ENCODE measurements around the gene ALS2. TPM values are rescaled to one million over a fixed set of nuclear protein-coding genes. Genes with fewer than 3 reads are reported as not detected.
"Not testable (repeated sequence)": the region's sequence is repeated elsewhere in the genome, so short reads cannot be mapped to it uniquely, and the experiment has no call there.

Gene ALS2
- total RNA-seq, 4 donors from 2014 or later, result 20.4 to 33.8 (median 29.2) TPM

- Histone ChIP-seq H3K4me3 (no peak overlapping the region), H3K4me1 (no peaks in the 10 kb centered on the region), H3K36me3 (no peaks in the 10 kb centered on the region), H3K27ac (no peak overlapping the region), H3K27me3 (no peaks in the 10 kb centered on the region), H3K9me3 (no peaks in the 10 kb centered on the region)
- no peak for DNase-seq
- no peak for TF ChIP-seq POLR2A (IDR thresholded peaks at IDR 0.05)
- TF ChIP-seq, protein P1, sequence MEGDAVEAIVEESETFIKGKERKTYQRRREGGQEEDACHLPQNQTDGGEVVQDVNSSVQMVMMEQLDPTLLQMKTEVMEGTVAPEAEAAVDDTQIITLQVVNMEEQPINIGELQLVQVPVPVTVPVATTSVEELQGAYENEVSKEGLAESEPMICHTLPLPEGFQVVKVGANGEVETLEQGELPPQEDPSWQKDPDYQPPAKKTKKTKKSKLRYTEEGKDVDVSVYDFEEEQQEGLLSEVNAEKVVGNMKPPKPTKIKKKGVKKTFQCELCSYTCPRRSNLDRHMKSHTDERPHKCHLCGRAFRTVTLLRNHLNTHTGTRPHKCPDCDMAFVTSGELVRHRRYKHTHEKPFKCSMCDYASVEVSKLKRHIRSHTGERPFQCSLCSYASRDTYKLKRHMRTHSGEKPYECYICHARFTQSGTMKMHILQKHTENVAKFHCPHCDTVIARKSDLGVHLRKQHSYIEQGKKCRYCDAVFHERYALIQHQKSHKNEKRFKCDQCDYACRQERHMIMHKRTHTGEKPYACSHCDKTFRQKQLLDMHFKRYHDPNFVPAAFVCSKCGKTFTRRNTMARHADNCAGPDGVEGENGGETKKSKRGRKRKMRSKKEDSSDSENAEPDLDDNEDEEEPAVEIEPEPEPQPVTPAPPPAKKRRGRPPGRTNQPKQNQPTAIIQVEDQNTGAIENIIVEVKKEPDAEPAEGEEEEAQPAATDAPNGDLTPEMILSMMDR (IDR thresholded peaks at IDR 0.05), result no peak
These were observed 39.8 kb upstream of the ALS2 start for GRCh38 chr2:201820383-201821007.

DNA sequence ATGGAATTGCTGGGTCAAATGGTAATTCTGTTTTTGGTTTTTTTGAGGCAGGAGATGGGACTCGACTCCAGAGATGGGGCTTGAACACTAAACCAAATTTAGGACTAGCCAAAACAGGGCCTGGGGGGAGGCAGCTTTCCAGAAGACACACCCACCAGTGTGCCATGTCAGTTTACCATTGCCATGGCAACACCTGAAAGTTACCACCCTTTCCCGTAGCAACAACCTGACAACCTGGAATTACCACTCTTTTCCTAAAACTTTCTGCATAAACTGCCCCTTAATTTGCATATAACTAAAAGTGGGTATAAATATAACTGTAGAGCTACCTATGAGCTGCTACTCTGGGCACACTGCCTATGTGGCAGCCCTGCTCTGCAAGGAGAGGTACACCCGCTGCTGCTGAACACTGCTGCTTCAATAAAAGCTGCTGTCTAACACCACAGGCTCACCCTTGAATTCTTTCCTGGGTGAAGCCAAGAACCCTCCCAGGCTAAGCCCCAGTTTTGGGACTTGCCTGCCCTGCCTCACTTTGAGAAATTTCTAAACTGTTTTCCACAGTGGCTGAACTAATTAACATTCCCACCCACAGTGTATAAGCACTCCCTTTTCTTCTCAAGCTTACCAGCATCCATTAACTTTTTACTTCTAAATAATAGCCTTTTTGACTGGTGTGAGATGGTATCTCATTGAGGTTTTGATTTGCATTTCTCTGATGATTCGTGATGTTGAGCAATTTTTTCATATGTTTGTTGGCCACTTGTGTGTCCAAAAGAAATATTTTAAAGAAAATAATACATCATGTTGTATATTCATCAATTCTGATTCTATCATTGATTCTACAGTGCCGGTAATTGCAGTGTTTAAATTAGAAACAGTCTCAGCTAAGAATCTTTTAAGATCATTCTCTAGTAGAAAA, 36.2 kb upstream of the ALS2 start:
- H3K4me1 ChIP-seq, result no peaks in the 10 kb centered on the region
- TF ChIP-seq, protein P1 (IDR thresholded peaks at IDR 0.05), result no peak
- no peak for TF ChIP-seq POLR2A (IDR thresholded peaks at IDR 0.05)
- H3K9me3 ChIP-seq, result no peaks in the 10 kb centered on the region
- no peak overlapping the region for H3K27ac ChIP-seq
- no peak overlapping the region for H3K4me3 ChIP-seq
- no peaks in the 10 kb centered on the region for H3K27me3 ChIP-seq
- DNase-seq, result no peak
- no peaks in the 10 kb centered on the region for H3K36me3 ChIP-seq

DNA sequence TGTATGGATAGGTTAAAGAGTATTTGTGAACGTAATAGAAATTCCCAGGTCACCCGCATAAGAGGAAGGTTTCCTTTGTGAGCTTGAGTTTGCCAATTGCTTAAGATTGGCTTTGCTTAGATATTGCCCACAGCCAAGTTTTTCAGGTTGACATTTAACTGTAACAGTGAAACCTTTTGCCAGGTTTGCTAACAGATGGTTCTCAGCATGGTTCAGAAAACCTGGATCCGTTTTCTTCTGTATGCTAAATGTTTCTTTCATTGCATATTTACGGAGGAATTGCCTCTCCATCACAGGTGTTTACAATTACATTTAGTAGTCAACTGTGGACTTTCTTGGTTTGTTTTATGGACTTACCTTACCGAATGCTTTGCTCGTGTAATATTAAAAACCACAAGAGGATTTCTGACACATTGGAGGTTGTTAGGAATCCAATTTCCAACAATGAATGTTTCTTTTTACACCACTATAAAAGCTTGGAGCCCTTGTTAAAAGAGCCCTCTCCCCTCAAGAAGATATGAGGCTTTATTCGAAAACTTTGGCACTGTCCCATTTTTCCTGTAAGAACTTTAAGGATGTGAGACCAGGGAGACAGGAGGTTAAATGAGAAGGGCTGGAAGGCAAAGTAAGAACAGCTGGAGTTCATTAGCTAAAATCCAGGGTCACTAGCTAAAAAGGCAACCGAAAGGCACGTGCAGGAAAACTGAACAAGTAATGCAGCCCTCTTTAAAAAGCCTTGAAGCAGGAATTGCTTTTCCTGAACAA, 33.4 kb upstream of the ALS2 start:
- Histone ChIP-seq H3K27me3 (no peaks in the 10 kb centered on the region), H3K4me1 (no peaks in the 10 kb centered on the region), H3K9me3 (no peaks in the 10 kb centered on the region), H3K27ac (no peak overlapping the region), H3K36me3 (no peaks in the 10 kb centered on the region), H3K4me3 (no peak overlapping the region)
- DNase-seq, result no peak
- TF ChIP-seq POLR2A (IDR thresholded peaks at IDR 0.05), result no peak
- TF ChIP-seq, protein P1 (IDR thresholded peaks at IDR 0.05), result no peak

GRCh38 chr2:201810604-201811003, 29.9 kb upstream of the ALS2 start:
- DNase-seq, H3K4me1 ChIP-seq, H3K27me3 ChIP-seq, H3K9me3 ChIP-seq, H3K36me3 ChIP-seq, H3K27ac ChIP-seq, H3K4me3 ChIP-seq: not testable (repeated sequence)

- Histone ChIP-seq H3K9me3 (no peaks in the 10 kb centered on the region), H3K4me3 (no peak overlapping the region), H3K27ac (no peak overlapping the region), H3K27me3 (no peaks in the 10 kb centered on the region), H3K36me3 (no peaks in the 10 kb centered on the region), H3K4me1 (no peaks in the 10 kb centered on the region)
- no peak for TF ChIP-seq POLR2A (IDR thresholded peaks at IDR 0.05)
- TF ChIP-seq, protein P1 (IDR thresholded peaks at IDR 0.05), result no peak
- no peak for DNase-seq
These were observed 28.9 kb upstream of the ALS2 start for GRCh38 chr2:201809633-201810032.
